ENCODE data around the gene ARHGEF26. TPM values are rescaled to one million over a fixed set of nuclear protein-coding genes. Genes with fewer than 3 reads are reported as not detected.

Gene ARHGEF26
- total RNA-seq, 2 donors from 2014 or later = 6.9 to 8.1 TPM

GRCh38 chr3:154121701-154122551, 736 bp downstream of the ARHGEF26 start:
- Histone ChIP-seq H3K27ac (peak overlapping the region; percentile 78), H3K4me3 (peak overlapping the region; percentile 73 to 81), H3K9me3 (no peaks in the 10 kb centered on the region), H3K27me3 (no peaks in the 10 kb centered on the region), H3K4me1 (peaks cover 0 to 8% of the 10 kb centered on the region in 2 donors), H3K36me3 (no peaks in the 10 kb centered on the region)
- DNase-seq (ENCODE audit: low spot score) = no peak
- TF ChIP-seq CTCF (IDR thresholded peaks at IDR 0.05) = no peak

- TF ChIP-seq CTCF (IDR thresholded peaks at IDR 0.05) = no peak
- Histone ChIP-seq H3K27ac (peak overlapping the region; percentile 78), H3K4me3 (peak overlapping the region; percentile 73 to 81), H3K4me1 (peaks cover 0 to 8% of the 10 kb centered on the region in 2 donors), H3K9me3 (no peaks in the 10 kb centered on the region), H3K36me3 (no peaks in the 10 kb centered on the region), H3K27me3 (no peaks in the 10 kb centered on the region)
- DNase-seq (ENCODE audit: low spot score) = no peak
Observed at GRCh38 chr3:154122552-154122911, 1.3 kb downstream of the ARHGEF26 start.

- no peaks in the 10 kb centered on the region for H3K9me3 ChIP-seq
- H3K4me3 ChIP-seq = peak overlapping the region; percentile 73 to 81
- no peaks in the 10 kb centered on the region for H3K36me3 ChIP-seq
- no peak for DNase-seq (ENCODE audit: low spot score)
- H3K27me3 ChIP-seq = no peaks in the 10 kb centered on the region
- no peak for TF ChIP-seq CTCF (IDR thresholded peaks at IDR 0.05)
- H3K4me1 ChIP-seq = peaks cover 0 to 8% of the 10 kb centered on the region in 2 donors
- peak overlapping the region; percentile 78 for H3K27ac ChIP-seq
Observed at GRCh38 chr3:154122912-154123559, 1.8 kb downstream of the ARHGEF26 start.

GRCh38 chr3:154123906-154124305, 2.7 kb downstream of the ARHGEF26 start:
- Histone ChIP-seq H3K9me3 (no peaks in the 10 kb centered on the region), H3K4me1 (peaks cover 0 to 8% of the 10 kb centered on the region in 2 donors), H3K4me3 (peak overlapping the region; percentile 73 to 81), H3K27me3 (no peaks in the 10 kb centered on the region), H3K36me3 (no peaks in the 10 kb centered on the region), H3K27ac (no peak overlapping the region)
- no peak for DNase-seq (ENCODE audit: low spot score)
- TF ChIP-seq CTCF (IDR thresholded peaks at IDR 0.05) = no peak

GRCh38 chr3:154125378-154126030, 4.3 kb downstream of the ARHGEF26 start:
- DNase-seq (ENCODE audit: low spot score) = no peak
- Histone ChIP-seq H3K4me3 (no peak overlapping the region), H3K27ac (no peak overlapping the region), H3K9me3 (no peaks in the 10 kb centered on the region), H3K36me3 (no peaks in the 10 kb centered on the region), H3K4me1 (peaks cover 0 to 4% of the 10 kb centered on the region in 2 donors), H3K27me3 (no peaks in the 10 kb centered on the region)
- TF ChIP-seq CTCF (IDR thresholded peaks at IDR 0.05) = no peak
